Retinal pigment epithelial cell (primary cell): Measurements from ENCODE around the gene CNOT6.

Source experiments
- DNase-seq: peaks from one replicate; pipeline ENCODE4 v3.0.0-alpha.2; 2010; ENCODE audit warnings: low read depth
- H3K4me3 ChIP-seq: 2 replicates; pipeline ENCODE4 v1.5.1; 2011; ENCODE audit warnings: mild to moderate bottlenecking, low read length, control low read depth, moderate library complexity
- CTCF ChIP-seq: conservative IDR thresholded peaks from 2 replicates; pipeline ENCODE4 v1.5.1; 2011; ENCODE audit warnings: low read depth, low read length, control low read depth, inconsistent platforms

The CNOT6 gene

GRCh38 chr5:180557217-180557809, 63.1 kb downstream of the CNOT6 start:
- DNase-seq = no peak
- TF ChIP-seq CTCF = no peak
- no peak overlapping the region for H3K4me3 ChIP-seq

- TF ChIP-seq CTCF = no peak
- no peak overlapping the region for H3K4me3 ChIP-seq
- DNase-seq = no peak
Observed at GRCh38 chr5:180558232-180558631, 64.1 kb downstream of the CNOT6 start.

GRCh38 chr5:180563994-180564393, 69.8 kb downstream of the CNOT6 start:
- H3K4me3 ChIP-seq = no peak overlapping the region
- DNase-seq = no peak
- TF ChIP-seq CTCF = no peak

GRCh38 chr5:180568914-180569313, 74.7 kb downstream of the CNOT6 start:
- no peak overlapping the region for H3K4me3 ChIP-seq
- no peak for DNase-seq
- TF ChIP-seq CTCF = no peak

GRCh38 chr5:180575571-180575970, 81.4 kb downstream of the CNOT6 start:
- TF ChIP-seq CTCF = no peak
- no peak for DNase-seq
- no peak overlapping the region for H3K4me3 ChIP-seq

- no peak for TF ChIP-seq CTCF
- no peak for DNase-seq
- no peak overlapping the region for H3K4me3 ChIP-seq
Observed at GRCh38 chr5:180580681-180581080, 86.5 kb downstream of the CNOT6 start.

- TF ChIP-seq CTCF = no peak
- H3K4me3 ChIP-seq = no peak overlapping the region
- no peak for DNase-seq
Observed at GRCh38 chr5:180583738-180584137, 89.6 kb downstream of the CNOT6 start.
